Trophoblast cell (in vitro differentiated cells and primary cell): Measurements from ENCODE around the gene VTI1A.
"Not testable (repeated sequence)": the region's sequence is repeated elsewhere in the genome, so short reads cannot be mapped to it uniquely, and the experiment has no call there.

ENCODE experiments used
- DNase-seq, 2 donors: peaks; one replicate each; pipeline ENCODE4 v3.0.0-alpha.2; 2016
- H2AFZ ChIP-seq: 2 replicates; pipeline ENCODE4 v1.6.1; 2013; ENCODE audit warnings: low read length, moderate library complexity, mild to moderate bottlenecking; ENCODE audit not compliant: insufficient read depth, poor library complexity
- H2AK5ac ChIP-seq: 2 replicates; pipeline ENCODE4 v1.6.1; 2013; ENCODE audit warnings: mild to moderate bottlenecking, low read length
- H2BK120ac ChIP-seq: 2 replicates; pipeline ENCODE4 v1.6.1; 2013; ENCODE audit warnings: low read length, mild to moderate bottlenecking, moderate library complexity; ENCODE audit not compliant: insufficient read depth, poor library complexity
- H2BK12ac ChIP-seq: 2 replicates; pipeline ENCODE4 v1.6.1; 2013; ENCODE audit warnings: mild to moderate bottlenecking, low read length, moderate library complexity
- H2BK5ac ChIP-seq: 2 replicates; pipeline ENCODE4 v1.6.1; 2013; ENCODE audit warnings: low read length, low read depth, moderate library complexity, mild to moderate bottlenecking; ENCODE audit not compliant: poor library complexity
- H3K14ac ChIP-seq: 2 replicates; pipeline ENCODE4 v1.6.1; 2013; ENCODE audit warnings: mild to moderate bottlenecking, low read length
- H3K18ac ChIP-seq: 2 replicates; pipeline ENCODE4 v1.6.1; 2013; ENCODE audit warnings: mild to moderate bottlenecking, low read length
- H3K23ac ChIP-seq: 2 replicates; pipeline ENCODE4 v1.6.1; 2013; ENCODE audit warnings: low read length
- H3K27ac ChIP-seq: 2 replicates; pipeline ENCODE4 v1.5.1; 2013; ENCODE audit warnings: low read depth, mild to moderate bottlenecking, inconsistent platforms, low read length, moderate library complexity
- H3K27me3 ChIP-seq: 2 replicates; pipeline ENCODE4 v1.6.1; 2013; ENCODE audit warnings: inconsistent platforms, mild to moderate bottlenecking, low read length, moderate library complexity; ENCODE audit not compliant: insufficient read depth
- H3K36me3 ChIP-seq, 2 experiments: 1 replicate in 1 of 2; 2 replicates in 1 of 2; pipeline ENCODE4 v1.6.1; 2013; ENCODE audit warnings: low read length in 2 of 2, mild to moderate bottlenecking in 2 of 2, moderate library complexity in 1 of 2; ENCODE audit not compliant: insufficient read depth in 2 of 2, control insufficient read depth in 1 of 2
- H3K4ac ChIP-seq: 2 replicates; pipeline ENCODE4 v1.6.1; 2013; ENCODE audit warnings: low read depth, mild to moderate bottlenecking, low read length, moderate library complexity
- H3K4me1 ChIP-seq, 2 experiments: 1 replicate in 1 of 2; 2 replicates in 1 of 2; pipeline ENCODE4 v1.6.1; 2013; ENCODE audit warnings: low read length in 2 of 2, mild to moderate bottlenecking in 2 of 2, moderate library complexity in 1 of 2; ENCODE audit not compliant: insufficient read depth in 2 of 2, control insufficient read depth in 1 of 2
- H3K4me2 ChIP-seq: 2 replicates; pipeline ENCODE4 v1.6.1; 2013; ENCODE audit warnings: inconsistent platforms, mild to moderate bottlenecking, low read length, moderate library complexity
- H3K4me3 ChIP-seq: 2 replicates; pipeline ENCODE4 v1.5.1; 2013; ENCODE audit warnings: mild to moderate bottlenecking, low read depth, low read length, inconsistent platforms
- H3K79me1 ChIP-seq: one replicate; pipeline ENCODE4 v1.6.1; 2013; ENCODE audit warnings: low read length
- H3K79me2 ChIP-seq: 2 replicates; pipeline ENCODE4 v1.6.1; 2013; ENCODE audit warnings: low read length, mild to moderate bottlenecking; ENCODE audit not compliant: control insufficient read depth, insufficient read depth, poor library complexity
- H3K9ac ChIP-seq: 2 replicates; pipeline ENCODE4 v1.6.1; 2013; ENCODE audit warnings: mild to moderate bottlenecking, low read length
- H3K9me3 ChIP-seq: 2 replicates; pipeline ENCODE4 v1.6.1; 2013; ENCODE audit warnings: low read depth, mild to moderate bottlenecking, control low read depth, inconsistent platforms, low read length; ENCODE audit not compliant: insufficient read depth
- H4K12ac ChIP-seq: 2 replicates; pipeline ENCODE4 v1.6.1; 2013; ENCODE audit warnings: low read depth, mild to moderate bottlenecking, low read length, moderate library complexity
- H4K8ac ChIP-seq: 2 replicates; pipeline ENCODE4 v1.6.1; 2013; ENCODE audit warnings: low read depth, mild to moderate bottlenecking, low read length, moderate library complexity
- H4K91ac ChIP-seq: one replicate; pipeline ENCODE4 v1.6.1; 2013; ENCODE audit warnings: low read depth, mild to moderate bottlenecking, low read length, moderate library complexity
- WGBS: extraction: QIAGEN DNeasy Blood & Tissue Kit; methylation state at CpG from one replicate; pipeline ENCODE4 v1.1.7; 2013; ENCODE audit warnings: missing lambda C conversion rate; ENCODE audit not compliant: insufficient read length, insufficient coverage; ENCODE audit errors: extremely low coverage; 5-methylcytosine and 5-hydroxymethylcytosine counted together

The VTI1A gene

DNA sequence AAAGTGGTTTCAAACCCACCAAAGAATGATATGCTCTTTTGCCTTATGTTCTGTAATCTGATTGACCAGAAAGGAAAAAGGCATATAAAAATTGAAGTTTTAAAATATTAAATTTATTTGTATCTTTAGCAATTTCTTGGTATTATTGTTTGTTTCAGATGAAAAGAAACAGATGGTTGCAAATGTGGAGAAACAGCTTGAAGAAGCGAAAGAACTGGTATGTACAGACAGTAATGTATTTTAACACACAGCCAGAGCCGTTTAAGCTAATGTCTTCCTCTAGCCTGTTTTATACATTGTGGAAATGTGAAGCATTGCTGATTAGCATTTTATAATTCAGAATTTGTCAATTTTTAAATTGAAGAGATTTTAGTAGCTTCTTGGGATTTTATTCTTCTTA, 13.4 kb downstream of the VTI1A start:
- no CpG with 5 or more reads among the region's 2 CpGs for WGBS
- DNase-seq: no peak

DNA sequence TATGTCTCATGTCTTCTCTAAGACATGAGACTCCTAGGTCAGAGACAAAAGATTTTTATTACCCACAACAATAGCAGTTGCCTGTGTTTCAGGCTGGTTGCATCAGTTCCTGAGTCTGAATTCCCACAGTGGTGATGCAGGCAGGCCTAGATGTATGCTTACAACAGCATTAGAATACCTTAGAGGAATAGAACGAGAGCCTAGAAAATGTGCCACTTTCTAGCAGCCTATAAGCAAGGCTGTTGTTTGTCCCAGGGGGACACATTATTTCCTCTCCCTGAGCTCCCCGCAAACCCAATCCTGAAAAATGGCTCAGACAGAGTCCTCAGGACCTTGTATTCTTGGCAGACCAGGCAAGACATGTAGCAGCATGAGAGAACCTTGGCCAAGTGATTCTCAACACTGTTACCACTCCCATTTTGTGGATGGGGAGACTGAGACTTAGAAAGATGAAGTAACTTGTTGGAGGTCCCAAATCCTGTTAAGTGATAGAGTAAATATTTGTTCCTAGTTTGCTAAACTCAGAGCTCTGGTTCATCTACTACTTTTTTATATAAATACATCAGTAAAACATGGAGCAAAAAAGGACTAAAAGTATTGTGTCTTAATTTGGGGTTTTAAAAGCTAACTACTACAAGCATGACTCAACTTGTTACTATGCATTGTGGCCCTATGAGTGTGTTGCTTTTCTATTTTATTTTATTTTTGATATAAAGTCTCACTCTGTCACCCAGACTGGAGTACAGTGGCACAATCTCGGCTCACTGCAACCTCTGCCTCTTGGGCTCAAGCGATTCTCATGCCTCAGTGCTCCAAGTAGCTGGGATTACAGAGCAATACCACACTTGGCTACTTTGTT, 14.2 kb downstream of the VTI1A start:
- Histone ChIP-seq H3K18ac (peak overlapping the region; percentile 22), H2BK120ac (no peak overlapping the region), H3K14ac (no peak overlapping the region), H3K4me3 (no peak overlapping the region), H3K27me3 (no peaks in the 10 kb centered on the region), H2BK12ac (peak overlapping the region; percentile 49), H2AFZ (no peak overlapping the region), H3K4me2 (no peak overlapping the region), H2BK5ac (no peak overlapping the region), H3K23ac (no peak overlapping the region), H3K9ac (no peak overlapping the region), H3K36me3 (peaks cover 2 to 4% of the 10 kb centered on the region in 2 experiments), H3K27ac (no peak overlapping the region), H3K79me1 (no peaks in the 10 kb centered on the region), H4K12ac (no peak overlapping the region), H3K79me2 (no peaks in the 10 kb centered on the region), H3K4ac (no peak overlapping the region), H4K8ac (no peak overlapping the region), H3K9me3 (no peaks in the 10 kb centered on the region), H3K4me1 (no peaks in the 10 kb centered on the region), H2AK5ac (no peak overlapping the region), H4K91ac (peak overlapping the region; percentile 47)
- DNase-seq: no peak
- no CpG with 5 or more reads among the region's 4 CpGs for WGBS

More for the DNA sequence above, 13.4 kb downstream of the VTI1A start:
- Histone ChIP-seq H3K4me1 (no peaks in the 10 kb centered on the region), H2BK12ac (no peak overlapping the region), H2BK5ac (no peak overlapping the region), H3K9ac (no peak overlapping the region), H3K4me2 (no peak overlapping the region), H3K18ac (no peak overlapping the region), H3K27me3 (no peaks in the 10 kb centered on the region), H3K4ac (no peak overlapping the region), H2BK120ac (no peak overlapping the region), H3K9me3 (no peaks in the 10 kb centered on the region), H4K91ac (no peak overlapping the region), H3K23ac (no peak overlapping the region), H2AFZ (no peak overlapping the region), H3K4me3 (no peak overlapping the region), H3K79me1 (no peaks in the 10 kb centered on the region), H2AK5ac (no peak overlapping the region), H3K79me2 (no peaks in the 10 kb centered on the region), H3K36me3 (peaks cover 2 to 4% of the 10 kb centered on the region in 2 experiments), H4K8ac (no peak overlapping the region), H3K14ac (no peak overlapping the region), H4K12ac (no peak overlapping the region), H3K27ac (no peak overlapping the region)

DNA sequence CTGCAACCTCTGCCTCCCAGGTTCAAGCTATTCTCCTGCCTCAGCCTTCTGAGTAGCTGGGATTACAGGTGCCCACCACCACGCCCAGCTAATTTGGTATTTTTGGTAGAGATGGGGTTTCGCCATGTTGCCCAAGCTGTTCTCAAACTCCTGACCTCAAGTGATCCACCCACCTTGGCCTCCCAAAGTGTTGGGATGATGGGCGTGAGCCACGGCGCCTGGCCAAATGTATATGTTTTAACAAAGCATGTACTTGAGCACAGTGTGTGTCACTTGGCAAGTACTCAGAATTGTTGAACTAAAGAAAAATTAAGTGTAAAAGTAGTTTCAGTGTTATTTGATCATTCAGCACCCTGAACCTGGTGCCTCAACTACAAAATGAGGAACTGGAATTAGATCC, 17.1 kb downstream of the VTI1A start:
- H4K12ac ChIP-seq: not testable (repeated sequence)

DNA sequence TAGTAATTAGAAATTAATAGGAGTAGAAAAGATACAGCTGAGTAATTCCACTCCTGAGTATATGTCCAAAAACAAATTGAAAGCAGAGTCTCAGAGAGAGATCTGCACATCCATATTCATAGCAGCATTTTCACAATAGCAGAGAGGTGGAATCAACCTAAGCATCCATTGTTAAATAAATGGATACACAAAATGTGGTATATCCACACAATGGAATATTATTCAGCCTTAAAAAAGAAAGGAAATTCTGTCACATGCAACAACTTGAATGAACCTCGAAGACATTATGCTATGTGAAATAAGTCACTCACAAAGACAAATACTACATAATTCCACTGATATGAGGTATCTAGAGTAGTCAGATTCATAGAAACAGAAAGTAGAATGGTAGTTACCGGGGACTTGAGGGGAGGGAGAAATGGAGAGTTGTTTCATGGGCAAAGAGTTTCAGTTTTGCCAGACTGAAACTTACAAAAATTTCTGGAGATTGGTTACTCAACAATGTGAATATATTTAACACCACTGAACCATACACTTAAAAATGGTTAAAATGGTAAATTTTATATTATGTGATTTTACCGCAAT, 18.4 kb downstream of the VTI1A start:
- Histone ChIP-seq H3K4me3 (no peak overlapping the region), H3K9me3 (no peaks in the 10 kb centered on the region), H3K23ac (no peak overlapping the region), H2BK12ac (no peak overlapping the region), H3K36me3 (peaks cover 2 to 4% of the 10 kb centered on the region in 2 experiments), H3K79me2 (no peaks in the 10 kb centered on the region), H4K8ac (no peak overlapping the region), H2BK5ac (no peak overlapping the region), H3K18ac (no peak overlapping the region), H3K27me3 (no peaks in the 10 kb centered on the region), H4K12ac (no peak overlapping the region), H3K4me2 (no peak overlapping the region), H4K91ac (no peak overlapping the region), H3K79me1 (no peaks in the 10 kb centered on the region), H2AFZ (no peak overlapping the region), H3K9ac (no peak overlapping the region), H3K4ac (no peak overlapping the region), H2AK5ac (no peak overlapping the region), H2BK120ac (no peak overlapping the region), H3K14ac (no peak overlapping the region), H3K27ac (no peak overlapping the region), H3K4me1 (no peaks in the 10 kb centered on the region)
- DNase-seq: no peak
- no CpG with 5 or more reads among the region's 3 CpGs for WGBS

More for the DNA sequence above, 17.1 kb downstream of the VTI1A start:
- not testable (repeated sequence) for H2BK5ac ChIP-seq, H3K79me2 ChIP-seq, H3K14ac ChIP-seq, H2AK5ac ChIP-seq, H3K27me3 ChIP-seq, H3K18ac ChIP-seq, H3K27ac ChIP-seq, H3K9me3 ChIP-seq, H3K4ac ChIP-seq, H4K8ac ChIP-seq, H3K9ac ChIP-seq, H2BK120ac ChIP-seq, H3K4me2 ChIP-seq, H3K36me3 ChIP-seq, H3K23ac ChIP-seq, H3K4me3 ChIP-seq, H4K91ac ChIP-seq, H2BK12ac ChIP-seq, H3K4me1 ChIP-seq, H3K79me1 ChIP-seq, H2AFZ ChIP-seq, DNase-seq
- WGBS: no CpG with 5 or more reads among the region's 5 CpGs
